Measurements from ENCODE around the gene ATP6V1C2.

Gene ATP6V1C2

DNA sequence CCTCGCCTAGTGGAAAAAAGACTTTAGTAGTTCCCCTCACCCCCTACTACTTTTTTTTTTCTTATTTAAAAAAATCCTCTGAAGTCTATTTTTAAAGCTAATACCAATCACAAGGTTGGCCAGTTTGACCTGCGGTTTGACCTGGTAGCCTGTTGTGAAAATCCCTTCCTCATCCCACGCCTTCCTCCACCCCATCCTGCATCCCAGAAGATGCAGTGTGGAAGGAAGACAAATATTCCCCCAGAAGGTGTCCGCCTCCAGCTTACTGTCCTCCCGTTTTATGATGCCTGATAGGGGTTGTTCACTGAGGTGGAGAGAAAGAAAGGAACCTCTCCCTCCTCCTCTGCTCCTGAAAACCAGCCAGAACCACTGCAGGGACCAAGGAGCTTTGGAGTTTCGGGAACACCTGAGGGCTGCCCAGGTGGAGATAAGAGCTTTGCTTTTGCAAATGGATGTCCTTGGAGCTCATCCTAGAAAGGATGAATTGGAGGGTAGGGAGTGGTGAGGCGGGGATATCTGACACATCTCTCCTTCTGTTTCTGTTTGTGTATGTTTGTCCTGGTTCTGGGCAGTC, 909 bp downstream of the ATP6V1C2 start:
- no peak overlapping the region; the same call in 1 of the 2 replicates for H3K4me3 ChIP-seq (ENCODE audit: low read depth, low read length)
- no peaks in the 10 kb centered on the region for H3K9me3 ChIP-seq (ENCODE audit: control insufficient read depth, insufficient read depth, low read depth, low read length)
- TF ChIP-seq ZNF324 (tag by site-specific recombination; IDR thresholded peaks at IDR 0.05) (no peak), EGR2 (tag by site-specific recombination; IDR thresholded peaks at IDR 0.05; ENCODE audit: low read depth) (peak; percentile 43; the same call in 1 of the 2 replicates), BCL11A (tag by site-specific recombination; IDR thresholded peaks at IDR 0.05; ENCODE audit: low read depth) (no peak), ZNF510 (tag by site-specific recombination; IDR thresholded peaks at IDR 0.05; ENCODE audit: insufficient replicate concordance) (no peak)
- H3K4me1 ChIP-seq (ENCODE audit: control insufficient read depth, insufficient read depth, low read length), result no peaks in the 10 kb centered on the region
- ChIA-PET CTCF (interaction anchor here (0.7 kb wide), 2 partner anchors 13 to 650 kb away, joined by 3 read pairs; no protein-coding TSS in a partner anchor), POLR2A (interaction anchor here (0.7 kb wide), 1 partner anchor 14 kb away, joined by 5 read pairs; no protein-coding TSS in a partner anchor)
- no peaks in the 10 kb centered on the region for H3K36me3 ChIP-seq (ENCODE audit: control insufficient read depth in 2 of 2, insufficient read depth in 1 of 2, low read length in 2 of 2)
- no peak overlapping the region for H3K27ac ChIP-seq (ENCODE audit: extremely low read depth, low read depth, low read length)

DNA sequence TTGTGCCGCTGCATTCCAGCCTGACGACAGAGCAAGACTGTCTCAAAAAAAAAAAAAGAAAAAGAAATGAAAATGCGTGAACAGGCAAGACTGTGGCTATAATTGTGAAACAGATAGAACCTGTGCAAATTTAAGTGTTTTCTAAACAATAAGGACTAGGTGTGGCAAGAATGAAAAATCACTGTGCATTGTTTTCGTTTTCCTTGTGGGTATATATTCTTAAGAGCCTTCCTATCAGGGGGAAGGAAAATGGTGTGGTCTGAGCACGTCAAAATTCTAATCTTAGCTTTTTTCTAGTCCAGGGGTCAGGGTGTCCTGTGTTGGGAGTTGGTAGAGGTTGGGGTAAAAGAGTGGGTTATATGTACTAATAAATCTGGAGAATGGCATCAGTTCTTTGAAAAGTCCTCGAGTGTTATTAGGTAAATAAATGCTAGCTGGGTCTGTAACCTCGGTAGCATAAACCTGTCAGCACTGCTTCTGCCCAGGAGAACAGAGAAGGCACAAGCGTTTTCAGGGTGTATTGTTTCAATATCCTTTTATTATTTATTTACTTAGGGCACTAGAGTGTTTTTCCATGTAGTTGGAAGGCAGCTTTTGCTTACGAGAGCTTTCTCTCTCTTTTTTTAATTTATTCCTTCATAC, 11.6 kb downstream of the ATP6V1C2 start:
- H3K4me3 ChIP-seq (ENCODE audit: low read depth, low read length), result no peak overlapping the region
- POLR2A ChIA-PET, result no interaction called here
- H3K4me1 ChIP-seq (ENCODE audit: control insufficient read depth, insufficient read depth, low read length), result peaks cover 10% of the 10 kb centered on the region
- no peak overlapping the region for H3K27ac ChIP-seq (ENCODE audit: extremely low read depth, low read depth, low read length)
- H3K36me3 ChIP-seq (ENCODE audit: control insufficient read depth in 2 of 2, insufficient read depth in 1 of 2, low read length in 2 of 2), result no peaks in the 10 kb centered on the region
- TF ChIP-seq ZNF596 (tag by site-specific recombination; IDR thresholded peaks at IDR 0.05), result no peak
- no peak for TF ChIP-seq ZBTB26 (tag by site-specific recombination; optimal IDR thresholded peaks at IDR 0.05)
- TF ChIP-seq GLIS1 (tag by site-specific recombination; IDR thresholded peaks at IDR 0.05), result peak; percentile 10; the same call in 1 of the 2 replicates
- TF ChIP-seq, protein P1, sequence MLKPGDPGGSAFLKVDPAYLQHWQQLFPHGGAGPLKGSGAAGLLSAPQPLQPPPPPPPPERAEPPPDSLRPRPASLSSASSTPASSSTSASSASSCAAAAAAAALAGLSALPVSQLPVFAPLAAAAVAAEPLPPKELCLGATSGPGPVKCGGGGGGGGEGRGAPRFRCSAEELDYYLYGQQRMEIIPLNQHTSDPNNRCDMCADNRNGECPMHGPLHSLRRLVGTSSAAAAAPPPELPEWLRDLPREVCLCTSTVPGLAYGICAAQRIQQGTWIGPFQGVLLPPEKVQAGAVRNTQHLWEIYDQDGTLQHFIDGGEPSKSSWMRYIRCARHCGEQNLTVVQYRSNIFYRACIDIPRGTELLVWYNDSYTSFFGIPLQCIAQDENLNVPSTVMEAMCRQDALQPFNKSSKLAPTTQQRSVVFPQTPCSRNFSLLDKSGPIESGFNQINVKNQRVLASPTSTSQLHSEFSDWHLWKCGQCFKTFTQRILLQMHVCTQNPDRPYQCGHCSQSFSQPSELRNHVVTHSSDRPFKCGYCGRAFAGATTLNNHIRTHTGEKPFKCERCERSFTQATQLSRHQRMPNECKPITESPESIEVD (tag by site-specific recombination; IDR thresholded peaks at IDR 0.05), result peak; percentile 62; the same call in 1 of the 2 replicates
- TF ChIP-seq ZNF211 (tag by site-specific recombination; IDR thresholded peaks at IDR 0.05; ENCODE audit: low read depth), result no peak
- TF ChIP-seq ZNF561 (tag by site-specific recombination; IDR thresholded peaks at IDR 0.05; ENCODE audit: borderline replicate concordance), result 0 out of 2 replicates have a peak, but pooled peaks have one; percentile 44
- TF ChIP-seq BCL11A (tag by site-specific recombination; IDR thresholded peaks at IDR 0.05; ENCODE audit: low read depth), result peak; percentile 22; the same call in 1 of the 2 replicates
- peak; percentile 59; the same call in 1 of the 2 replicates for TF ChIP-seq FEZF1 (tag by site-specific recombination; IDR thresholded peaks at IDR 0.05)
- 0 out of 2 replicates have a peak, but pooled peaks have one; percentile 23 for TF ChIP-seq TCF7L2 (IDR thresholded peaks at IDR 0.05; ENCODE audit: borderline replicate concordance, low read depth, low read length)
- peak; percentile 48 for TF ChIP-seq WT1 (tag by site-specific recombination; IDR thresholded peaks at IDR 0.05)
- peak; percentile 44; the same call in 1 of the 2 replicates for TF ChIP-seq OSR2 (tag by site-specific recombination; IDR thresholded peaks at IDR 0.05)
- CTCF ChIA-PET, result no interaction called here
- H3K9me3 ChIP-seq (ENCODE audit: control insufficient read depth, insufficient read depth, low read depth, low read length), result no peaks in the 10 kb centered on the region

DNA sequence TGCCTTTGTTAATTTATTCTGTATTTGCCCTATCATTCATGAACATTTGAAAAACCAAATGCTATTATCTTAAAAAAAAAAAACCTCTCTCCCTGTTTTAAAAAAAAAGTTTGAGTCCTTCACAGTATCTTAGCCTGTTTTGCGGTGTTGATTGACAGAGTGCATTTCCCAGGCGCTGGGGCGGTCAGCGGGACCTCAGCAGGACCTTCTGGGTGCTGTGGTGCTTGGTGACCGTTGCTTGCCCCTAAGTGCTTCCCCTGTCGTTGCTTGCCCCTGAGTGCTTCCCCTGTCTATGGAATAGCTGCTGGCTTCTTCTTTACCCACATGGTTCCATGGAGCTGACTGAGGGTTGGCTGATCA, 12.1 kb downstream of the ATP6V1C2 start:
- Histone ChIP-seq H3K9me3 (ENCODE audit: control insufficient read depth, insufficient read depth, low read depth, low read length) (no peaks in the 10 kb centered on the region), H3K4me3 (ENCODE audit: low read depth, low read length) (no peak overlapping the region), H3K4me1 (ENCODE audit: control insufficient read depth, insufficient read depth, low read length) (peaks cover 10% of the 10 kb centered on the region), H3K36me3 (ENCODE audit: control insufficient read depth in 2 of 2, insufficient read depth in 1 of 2, low read length in 2 of 2) (no peaks in the 10 kb centered on the region), H3K27ac (ENCODE audit: extremely low read depth, low read depth, low read length) (no peak overlapping the region; the same call in 1 of the 2 replicates)
- TF ChIP-seq ZNF335 (tag by site-specific recombination; conservative IDR thresholded peaks at IDR 0.05) (peak; percentile 55; the same call in 1 of the 2 replicates), PRDM10 (tag by site-specific recombination; IDR thresholded peaks at IDR 0.05) (no peak), ZNF175 (tag by site-specific recombination; IDR thresholded peaks at IDR 0.05) (no peak), FEZF1 (tag by site-specific recombination; IDR thresholded peaks at IDR 0.05) (0 out of 2 replicates have a peak, but pooled peaks have one; percentile 1), ZIC2 (tag by site-specific recombination; IDR thresholded peaks at IDR 0.05) (peak; percentile 32; the same call in 1 of the 2 replicates)
- POLR2A ChIA-PET, result no interaction called here
- CTCF ChIA-PET, result no interaction called here

Data from HEK293 (cell line).